Measurements from ENCODE around the gene GMCL1. TPM values are rescaled to one million over a fixed set of nuclear protein-coding genes. Genes with fewer than 3 reads are reported as not detected.
"Not testable (repeated sequence)": the region's sequence is repeated elsewhere in the genome, so short reads cannot be mapped to it uniquely, and the experiment has no call there.

The GMCL1 gene
- total and polyA plus RNA-seq, 5 donors from 2014 or later: 32.3 to 36.0 (median 33.4) TPM

DNA sequence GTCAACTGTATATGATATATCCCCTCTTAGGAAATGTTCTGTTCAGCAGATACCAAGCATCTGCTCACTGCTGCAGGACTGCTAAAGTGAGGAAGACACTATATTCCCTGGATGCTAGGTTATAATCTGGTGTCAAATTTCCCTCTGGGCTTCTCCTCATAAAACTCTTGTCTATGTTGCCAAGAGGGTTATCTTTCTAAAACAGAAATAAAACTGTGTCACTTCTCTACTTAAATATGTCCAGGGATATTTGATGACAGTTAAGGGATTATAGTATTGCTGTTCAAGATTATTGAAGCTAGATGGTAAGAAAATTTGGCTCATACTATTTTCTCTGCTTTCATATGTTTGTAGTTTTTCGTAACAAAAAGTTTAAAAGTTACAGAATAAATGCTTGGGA, 33.8 kb downstream of the GMCL1 start:
- H3K4me1 ChIP-seq (ENCODE audit: control insufficient read depth, insufficient read depth, low read length, poor library complexity, severe bottlenecking): no peaks in the 10 kb centered on the region
- H3K27ac ChIP-seq (ENCODE audit: insufficient read depth, low read length, poor library complexity, severe bottlenecking): no peak overlapping the region
- Mint-ChIP-seq H3K9me3 (no peaks in the 10 kb centered on the region), H3K4me1 (no peaks in the 10 kb centered on the region), H3K27me3 (no peaks in the 10 kb centered on the region), H3K4me3 (no peak overlapping the region), H3K27ac (no peak overlapping the region), H3K36me3 (peaks cover 23% of the 10 kb centered on the region)
- ATAC-seq (ENCODE audit: low read depth in 2 of 2) (no peak), DNase-seq (no peak)
- H3K27me3 ChIP-seq (ENCODE audit: control insufficient read depth, insufficient read depth, low read length): no peaks in the 10 kb centered on the region
- H3K36me3 ChIP-seq (ENCODE audit: control insufficient read depth, insufficient read depth, low read length): peaks cover 54% of the 10 kb centered on the region
- H3K4me3 ChIP-seq (ENCODE audit: low read depth, low read length): no peak overlapping the region
- H3K9me3 ChIP-seq (ENCODE audit: control insufficient read depth in 2 of 2, low read length in 2 of 2): no peaks in the 10 kb centered on the region

DNA sequence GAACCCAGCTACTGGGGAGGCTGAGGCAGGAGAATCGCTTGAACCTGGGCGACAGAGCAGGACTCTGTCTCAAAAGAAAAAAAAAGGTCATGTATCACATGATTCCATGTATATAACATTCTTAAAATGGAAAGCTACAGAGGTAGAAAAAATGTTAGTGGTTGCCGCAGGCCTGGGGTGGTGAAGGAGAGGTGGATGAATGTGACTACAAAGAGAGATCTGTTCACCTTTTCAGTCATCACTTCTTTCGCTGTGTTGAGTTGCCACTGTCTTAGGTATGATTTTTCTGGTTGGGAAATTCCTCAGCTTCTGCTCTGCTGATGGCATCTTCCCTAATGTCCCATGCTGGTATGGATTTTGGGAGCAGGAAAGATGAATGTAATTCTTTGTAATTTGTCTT, 59.0 kb downstream of the GMCL1 start:
- H3K4me1 Mint-ChIP-seq: peaks cover 3 to 7% (median 5%) of the 10 kb centered on the region in 4 donors
- H3K9me3 ChIP-seq (ENCODE audit: control insufficient read depth in 2 of 2, low read length in 2 of 2): no peaks in the 10 kb centered on the region
- no peak overlapping the region for H3K27ac ChIP-seq (ENCODE audit: insufficient read depth, low read length, poor library complexity, severe bottlenecking)
- peaks cover 0 to 3% (median 0%) of the 10 kb centered on the region in 7 donors for H3K9me3 Mint-ChIP-seq
- H3K4me1 ChIP-seq (ENCODE audit: control insufficient read depth, insufficient read depth, low read length, poor library complexity, severe bottlenecking): no peaks in the 10 kb centered on the region
- H3K4me3 ChIP-seq (ENCODE audit: low read depth, low read length): no peak overlapping the region
- ATAC-seq (ENCODE audit: low read depth in 2 of 2) (no peak), DNase-seq (no peak)
- H3K36me3 ChIP-seq (ENCODE audit: control insufficient read depth, insufficient read depth, low read length): no peaks in the 10 kb centered on the region
- H3K36me3 Mint-ChIP-seq: no peaks in the 10 kb centered on the region
- no peak overlapping the region for H3K27ac Mint-ChIP-seq
- H3K27me3 Mint-ChIP-seq: peaks cover 4% of the 10 kb centered on the region
- no peak overlapping the region for H3K4me3 Mint-ChIP-seq
- no peaks in the 10 kb centered on the region for H3K27me3 ChIP-seq (ENCODE audit: control insufficient read depth, insufficient read depth, low read length)

DNA sequence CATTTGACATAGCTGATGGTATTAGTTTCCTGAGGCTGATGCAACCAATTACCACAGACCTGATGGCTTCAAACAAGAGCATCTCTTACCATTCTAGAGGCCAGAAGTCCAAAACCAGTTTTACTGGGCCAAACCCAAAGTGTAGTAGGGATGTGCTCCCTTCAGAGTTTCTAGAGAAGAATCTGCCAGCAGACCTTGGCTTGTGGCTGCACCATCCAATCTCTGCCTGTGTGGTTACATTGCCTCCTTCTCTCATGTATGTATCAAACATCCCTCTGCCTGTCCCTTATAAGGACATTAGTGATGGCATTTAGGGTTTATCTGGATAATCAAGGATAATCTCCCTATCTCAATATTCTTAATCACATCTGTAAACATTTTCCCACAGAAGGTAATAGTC, 59.8 kb downstream of the GMCL1 start:
- H3K4me1 ChIP-seq (ENCODE audit: control insufficient read depth, insufficient read depth, low read length, poor library complexity, severe bottlenecking): peaks cover 1% of the 10 kb centered on the region
- Mint-ChIP-seq H3K4me1 (peaks cover 7 to 16% (median 12%) of the 10 kb centered on the region in 4 donors), H3K4me3 (no peak overlapping the region), H3K9me3 (peaks cover 0 to 3% (median 0%) of the 10 kb centered on the region in 7 donors), H3K36me3 (no peaks in the 10 kb centered on the region), H3K27me3 (peaks cover 8% of the 10 kb centered on the region), H3K27ac (no peak overlapping the region)
- no peaks in the 10 kb centered on the region for H3K9me3 ChIP-seq (ENCODE audit: control insufficient read depth in 2 of 2, low read length in 2 of 2)
- ATAC-seq (ENCODE audit: low read depth in 2 of 2) (no peak), DNase-seq (no peak)
- no peaks in the 10 kb centered on the region for H3K27me3 ChIP-seq (ENCODE audit: control insufficient read depth, insufficient read depth, low read length)
- no peaks in the 10 kb centered on the region for H3K36me3 ChIP-seq (ENCODE audit: control insufficient read depth, insufficient read depth, low read length)
- no peak overlapping the region for H3K4me3 ChIP-seq (ENCODE audit: low read depth, low read length)
- no peak overlapping the region for H3K27ac ChIP-seq (ENCODE audit: insufficient read depth, low read length, poor library complexity, severe bottlenecking)

DNA sequence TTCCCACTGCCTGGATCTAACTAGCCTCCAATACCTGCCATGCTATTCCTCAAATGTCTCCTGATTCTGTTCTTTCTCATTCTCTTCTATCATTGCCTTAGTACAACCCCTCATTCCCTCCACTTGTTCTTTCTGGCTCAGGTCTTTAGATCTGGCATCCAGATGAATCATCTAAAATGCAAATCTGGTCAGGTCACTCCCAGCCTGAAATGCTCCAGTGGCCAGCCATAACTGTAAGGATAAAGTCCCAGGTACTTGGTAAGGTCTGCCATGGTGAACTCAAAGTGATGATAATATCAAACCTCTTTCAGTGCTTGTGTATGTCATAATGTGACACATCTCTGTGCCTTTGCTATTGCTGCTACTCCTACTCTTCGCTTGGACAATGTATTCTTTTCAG, 61.4 kb downstream of the GMCL1 start:
- ATAC-seq (ENCODE audit: low read depth in 2 of 2) (no peak), DNase-seq (no peak)
- Histone ChIP-seq H3K27ac (ENCODE audit: insufficient read depth, low read length, poor library complexity, severe bottlenecking) (no peak overlapping the region), H3K4me1 (ENCODE audit: control insufficient read depth, insufficient read depth, low read length, poor library complexity, severe bottlenecking) (peaks cover 14% of the 10 kb centered on the region), H3K36me3 (ENCODE audit: control insufficient read depth, insufficient read depth, low read length) (peaks cover 8% of the 10 kb centered on the region), H3K4me3 (ENCODE audit: low read depth, low read length) (no peak overlapping the region), H3K27me3 (ENCODE audit: control insufficient read depth, insufficient read depth, low read length) (no peaks in the 10 kb centered on the region), H3K9me3 (ENCODE audit: control insufficient read depth in 2 of 2, low read length in 2 of 2) (no peaks in the 10 kb centered on the region)
- H3K36me3 Mint-ChIP-seq: no peaks in the 10 kb centered on the region
- H3K27ac Mint-ChIP-seq: no peak overlapping the region
- H3K4me1 Mint-ChIP-seq: peaks cover 7 to 31% (median 14%) of the 10 kb centered on the region in 4 donors
- H3K4me3 Mint-ChIP-seq: no peak overlapping the region
- H3K9me3 Mint-ChIP-seq: peaks cover 0 to 3% (median 0%) of the 10 kb centered on the region in 7 donors
- peaks cover 8% of the 10 kb centered on the region for H3K27me3 Mint-ChIP-seq

DNA sequence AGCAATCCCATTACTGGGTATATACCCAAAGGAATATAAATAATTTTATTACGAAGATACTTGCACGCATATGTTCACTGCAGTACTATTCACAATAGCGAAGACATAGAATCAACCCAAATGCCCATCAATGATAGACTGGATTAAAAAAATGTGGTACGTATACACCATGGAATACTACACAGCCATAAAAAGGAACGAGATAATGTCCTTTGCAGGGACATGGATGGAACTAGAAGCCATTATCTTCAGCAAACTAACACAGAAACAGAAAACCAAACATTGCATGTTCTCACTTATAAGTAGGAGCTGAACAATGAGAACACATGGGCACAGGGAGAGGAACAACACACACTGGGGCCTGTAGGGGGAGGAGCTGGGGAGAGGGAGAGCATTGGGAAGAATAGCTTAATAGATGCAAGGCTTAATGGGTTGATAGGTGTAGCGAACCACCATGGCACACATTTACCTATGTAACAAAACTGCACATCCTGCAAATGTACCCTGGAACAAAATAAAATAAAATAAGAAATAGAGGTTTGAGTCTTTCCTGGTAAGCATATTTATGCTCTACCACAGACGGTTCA, 63.5 kb downstream of the GMCL1 start:
- H3K4me3 Mint-ChIP-seq: peak overlapping the region; percentile 98 to 100 (median 100)
- H3K27me3 Mint-ChIP-seq; ATAC-seq (ENCODE audit: low read depth in 2 of 2); DNase-seq; H3K27me3 ChIP-seq (ENCODE audit: control insufficient read depth, insufficient read depth, low read length); H3K9me3 Mint-ChIP-seq; H3K9me3 ChIP-seq (ENCODE audit: control insufficient read depth in 2 of 2, low read length in 2 of 2): not testable (repeated sequence)
- H3K36me3 ChIP-seq (ENCODE audit: control insufficient read depth, insufficient read depth, low read length): peaks cover 28% of the 10 kb centered on the region
- peak overlapping the region in 2 of 3 donors; percentile 100 for H3K27ac Mint-ChIP-seq
- peaks cover 10% of the 10 kb centered on the region for H3K36me3 Mint-ChIP-seq
- peaks cover 16 to 48% (median 26%) of the 10 kb centered on the region in 4 donors for H3K4me1 Mint-ChIP-seq
- H3K4me1 ChIP-seq (ENCODE audit: control insufficient read depth, insufficient read depth, low read length, poor library complexity, severe bottlenecking): peaks cover 14% of the 10 kb centered on the region
- H3K27ac ChIP-seq (ENCODE audit: insufficient read depth, low read length, poor library complexity, severe bottlenecking): peak overlapping the region; percentile 75
- peak overlapping the region; percentile 99 for H3K4me3 ChIP-seq (ENCODE audit: low read depth, low read length)

DNA sequence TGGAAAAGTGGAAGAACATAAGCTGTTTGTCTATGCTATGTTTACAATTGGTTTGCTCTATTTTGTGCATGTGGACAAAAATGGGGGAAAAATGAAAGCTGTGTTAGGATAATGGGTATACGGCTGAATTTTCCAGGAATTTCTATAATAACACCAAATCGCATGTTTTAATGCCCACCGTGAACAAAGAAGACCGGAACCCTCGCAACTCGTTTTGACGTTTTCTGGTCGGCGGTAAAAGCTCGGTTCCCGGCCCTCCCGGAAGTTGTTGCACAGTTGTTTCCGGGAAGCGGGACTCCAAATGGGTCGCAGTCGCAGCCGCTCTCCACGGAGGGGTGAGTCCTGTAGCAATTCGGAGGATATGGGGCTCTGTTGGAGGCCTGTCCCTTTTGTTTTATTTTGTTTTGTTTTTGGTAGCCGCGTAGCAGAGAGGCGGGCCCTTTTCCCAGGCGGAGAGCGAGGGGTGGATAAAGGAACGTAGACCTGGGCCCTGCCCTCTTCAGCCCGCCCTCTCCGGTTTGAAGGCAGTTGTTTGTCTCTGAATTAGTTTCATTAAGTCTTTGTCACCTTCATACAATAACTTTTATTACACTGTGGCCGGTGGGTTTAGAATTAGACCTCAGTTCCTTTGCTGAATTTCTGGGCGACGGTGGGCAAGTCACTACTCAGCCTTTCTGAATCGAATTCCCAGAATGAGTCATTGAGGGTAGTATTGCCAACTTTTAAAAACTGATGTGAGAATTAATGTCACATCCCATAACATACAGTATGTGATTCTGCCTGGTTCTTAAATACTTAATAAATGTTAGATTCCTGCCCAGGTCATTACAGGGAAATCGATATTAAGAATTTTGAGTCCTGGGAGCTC, 64.5 kb downstream of the GMCL1 start, which contains the start of gene SNRNP27:
Gene SNRNP27 (plus strand): TSS at position 273 of the 868 bp plus-strand sequence. CDS start 29 bp downstream, at position 302.
- Histone ChIP-seq H3K4me1 (ENCODE audit: control insufficient read depth, insufficient read depth, low read length, poor library complexity, severe bottlenecking) (peaks cover 14% of the 10 kb centered on the region), H3K36me3 (ENCODE audit: control insufficient read depth, insufficient read depth, low read length) (peaks cover 37% of the 10 kb centered on the region), H3K27me3 (ENCODE audit: control insufficient read depth, insufficient read depth, low read length) (no peaks in the 10 kb centered on the region), H3K4me3 (ENCODE audit: low read depth, low read length) (peak within 1 kb of the TSS; percentile 99), H3K27ac (ENCODE audit: insufficient read depth, low read length, poor library complexity, severe bottlenecking) (peak within 1 kb of the TSS; percentile 75), H3K9me3 (ENCODE audit: control insufficient read depth in 2 of 2, low read length in 2 of 2) (no peaks in the 10 kb centered on the region)
- H3K36me3 Mint-ChIP-seq: peaks cover 14% of the 10 kb centered on the region
- H3K9me3 Mint-ChIP-seq: peaks cover 0 to 3% (median 0%) of the 10 kb centered on the region in 7 donors
- H3K27ac Mint-ChIP-seq: peak within 1 kb of the TSS; percentile 98 to 100 (median 100)
- peaks cover 19 to 54% (median 30%) of the 10 kb centered on the region in 4 donors for H3K4me1 Mint-ChIP-seq
- peak within 1 kb of the TSS; percentile 98 to 100 (median 100) for H3K4me3 Mint-ChIP-seq
- DNase-seq: peak; percentile 66 to 91 (median 81)
- peaks cover 8% of the 10 kb centered on the region for H3K27me3 Mint-ChIP-seq
- peak; percentile 89 to 92 for ATAC-seq (ENCODE audit: low read depth in 2 of 2)

DNA sequence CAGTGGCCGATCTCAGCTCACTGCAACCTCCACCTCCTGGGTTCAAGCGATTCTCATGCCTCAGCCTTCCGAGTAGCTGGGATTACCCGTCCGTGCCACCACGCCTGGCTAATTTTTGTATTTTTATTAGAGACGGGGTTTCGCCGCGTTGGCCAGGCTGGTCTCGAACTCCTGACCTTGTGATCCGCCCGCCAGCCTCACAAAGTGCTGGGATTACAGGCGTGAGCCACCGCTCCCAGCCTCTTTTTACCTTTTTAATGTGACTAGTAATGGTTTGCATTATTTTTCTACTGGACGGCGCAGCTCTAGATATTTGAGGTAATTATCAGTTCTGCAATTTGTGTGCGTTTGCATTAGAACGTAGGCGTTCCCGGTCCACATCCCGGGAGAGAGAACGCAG, 65.3 kb downstream of the GMCL1 start:
- Histone ChIP-seq H3K4me3 (ENCODE audit: low read depth, low read length) (peak overlapping the region; percentile 99), H3K27ac (ENCODE audit: insufficient read depth, low read length, poor library complexity, severe bottlenecking) (peak overlapping the region; percentile 75), H3K36me3 (ENCODE audit: control insufficient read depth, insufficient read depth, low read length) (peaks cover 43% of the 10 kb centered on the region), H3K4me1 (ENCODE audit: control insufficient read depth, insufficient read depth, low read length, poor library complexity, severe bottlenecking) (peaks cover 14% of the 10 kb centered on the region)
- peaks cover 21 to 59% (median 31%) of the 10 kb centered on the region in 4 donors for H3K4me1 Mint-ChIP-seq
- peaks cover 16% of the 10 kb centered on the region for H3K36me3 Mint-ChIP-seq
- H3K27ac Mint-ChIP-seq: peak overlapping the region in 2 of 3 donors; percentile 98 to 100
- not testable (repeated sequence) for H3K27me3 ChIP-seq (ENCODE audit: control insufficient read depth, insufficient read depth, low read length); DNase-seq; H3K9me3 ChIP-seq (ENCODE audit: control insufficient read depth in 2 of 2, low read length in 2 of 2); ATAC-seq (ENCODE audit: low read depth in 2 of 2); H3K27me3 Mint-ChIP-seq; H3K9me3 Mint-ChIP-seq
- peak overlapping the region; percentile 98 to 100 (median 100) for H3K4me3 Mint-ChIP-seq

All from CD4-positive, CD25-positive, alpha-beta regulatory T cell (primary cell).